K562 (cell line): ENCODE results near the gene TBC1D17. TPM values are rescaled to one million over a fixed set of nuclear protein-coding genes. Genes with fewer than 3 reads are reported as not detected.

ENCODE experiments used
- ATAC-seq: fragments of 200-7000 bp; cut with Tn5 transposase; 3 replicates; pipeline ENCODE4 v1.9.1; 2020; ENCODE audit warnings: moderate library complexity
- BruUV-seq: library from RNA; stranded (reverse); fragments of 400-500 nt; replicated peaks from 2 replicates; lab custom pipeline; 2021; lab: Mats Ljungman, UMichigan
- CTCF ChIA-PET: fragments of 300-600 bp; formaldehyde crosslinking; extraction: SDS; loops from one replicate; lab custom pipeline; 2021; ENCODE audit warnings: low intra/inter-chr PET ratio; lab: Yijun Ruan, JAX
- POLR2A ChIA-PET: fragments of 300-600, 350-650 bp; sonication (Branson Sonifier 250); formaldehyde crosslinking; extraction: SDS; loops from one replicate; lab custom pipeline; 2021; ENCODE audit warnings: antibody characterized with exemption, inconsistent platforms; lab: Yijun Ruan, JAX
- DNase-seq, 4 experiments: peaks; one replicate each; pipeline versions ENCODE4 v3.0.0 to v3.0.0-alpha.2; 2011 to 2018; ENCODE audit warnings: low spot score in 3 of 4, mixed read lengths in 3 of 4; ENCODE audit errors: extremely low read depth in 1 of 4
- FAIRE-seq: peaks from 2 replicates; lab custom pipeline; 2011; peaks lifted over from hg19 to GRCh38; lab: Jason Lieb, UNC
- H2AFZ ChIP-seq: 2 replicates; pipeline ENCODE4 v1.6.0; 2011; ENCODE audit warnings: low read depth, low read length, control low read depth, inconsistent platforms
- H3K27ac ChIP-seq: fragments of 200-600 bp; 3 replicates; pipeline ENCODE4 v1.8.0; 2011; ENCODE audit warnings: low read depth, mild to moderate bottlenecking, control low read depth, inconsistent platforms, low read length, moderate library complexity, mixed read lengths; ENCODE audit errors: extremely low read depth
- H3K27me3 ChIP-seq, 2 experiments: fragments of 300-600 bp in 1 of 2; 2 replicates in 1 of 2; 3 replicates in 1 of 2; pipeline versions ENCODE4 v1.6.0 to v1.8.0; 2011; ENCODE audit warnings: inconsistent platforms in 2 of 2, low read length in 2 of 2, mild to moderate bottlenecking in 1 of 2, mixed read lengths in 1 of 2, moderate library complexity in 1 of 2; ENCODE audit not compliant: control insufficient read depth in 2 of 2, insufficient read depth in 2 of 2
- H3K36me3 ChIP-seq: fragments of 300-600 bp; 3 replicates; pipeline ENCODE4 v1.8.0; 2011; ENCODE audit warnings: mild to moderate bottlenecking, low read length, inconsistent platforms; ENCODE audit not compliant: control insufficient read depth, insufficient read depth
- H3K4me1 ChIP-seq, 2 experiments: fragments of 200-600 bp in 1 of 2; replicated peaks in 1 of 2; 2 replicates in 1 of 2; 3 replicates in 1 of 2; pipeline versions ENCODE4 v1.5.1 to v1.8.0; 2011; ENCODE audit warnings: inconsistent platforms in 2 of 2, low read length in 2 of 2, mild to moderate bottlenecking in 1 of 2, mixed read lengths in 1 of 2, moderate library complexity in 1 of 2; ENCODE audit not compliant: control insufficient read depth in 2 of 2, insufficient read depth in 2 of 2
- H3K4me2 ChIP-seq: 2 replicates; pipeline ENCODE4 v1.6.1; 2011; ENCODE audit warnings: low read length, control low read depth, inconsistent platforms, mixed read lengths; ENCODE audit not compliant: insufficient read depth
- H3K4me3 ChIP-seq: fragments of 200-600 bp; sonication (generic), shearing (Covaris generic); 2 replicates; pipeline ENCODE4 v1.5.1; 2016; ENCODE audit warnings: control low read depth, inconsistent platforms
- H3K79me2 ChIP-seq: fragments of 200-600 bp; 3 replicates; pipeline ENCODE4 v1.8.0; 2011; ENCODE audit warnings: low read length, inconsistent platforms; ENCODE audit not compliant: control insufficient read depth, insufficient read depth
- H3K9ac ChIP-seq, 2 experiments: 2 replicates each; pipeline versions ENCODE4 v1.6.0 to v1.6.1; 2011; ENCODE audit warnings: low read depth in 2 of 2, low read length in 2 of 2, control low read depth in 1 of 2, inconsistent platforms in 1 of 2, mild to moderate bottlenecking in 1 of 2, mixed read lengths in 1 of 2; ENCODE audit not compliant: insufficient read depth in 1 of 2
- H3K9me1 ChIP-seq: one replicate; pipeline ENCODE4 v1.6.0; 2011; ENCODE audit warnings: inconsistent platforms, mild to moderate bottlenecking, low read length, moderate library complexity; ENCODE audit not compliant: control insufficient read depth, insufficient read depth
- H3K9me3 ChIP-seq: replicated peaks from 2 replicates; pipeline ENCODE4 v1.5.1; 2011; ENCODE audit warnings: low read depth, low read length, inconsistent platforms; ENCODE audit not compliant: control insufficient read depth, insufficient read depth
- H4K20me1 ChIP-seq: replicated peaks from 2 replicates; pipeline ENCODE4 v1.6.1; 2011; ENCODE audit warnings: low read length, inconsistent platforms, mixed read lengths; ENCODE audit not compliant: control insufficient read depth, insufficient read depth
- ARID3A ChIP-seq: IDR thresholded peaks from 2 replicates; pipeline ENCODE4 v1.6.1; 2012; ENCODE audit warnings: low read depth, low read length, improper control_type of control experiment, borderline replicate concordance
- BCOR ChIP-seq: fragments of 450-650 bp; IDR thresholded peaks from 2 replicates; pipeline ENCODE4 v1.6.1; 2016
- CBFA2T3 ChIP-seq: fragments of 450-650 bp; IDR thresholded peaks from 2 replicates; pipeline ENCODE4 v1.6.1; 2017
- MCM3 ChIP-seq: fragments of 450-650 bp; IDR thresholded peaks from 2 replicates; pipeline ENCODE4 v1.6.1; 2016
- RBM14 ChIP-seq: fragments of 200-400 bp; formaldehyde crosslinking; IDR thresholded peaks from 2 replicates; pipeline ENCODE4 v1.6.1; 2018; ENCODE audit warnings: low read depth, mild to moderate bottlenecking, low read length, moderate library complexity, borderline replicate concordance; ENCODE audit not compliant: insufficient read depth
- RFX7 ChIP-seq: fragments of 250-450 bp; sonication (Bioruptor Pico); IDR thresholded peaks from 2 replicates; pipeline ENCODE4 v1.5.1; 2021; ENCODE audit warnings: mild to moderate bottlenecking
- SAP30 ChIP-seq: fragments of 200-600 bp; sonication (generic); IDR thresholded peaks from 2 replicates; pipeline ENCODE4 v1.6.1; 2012; ENCODE audit warnings: borderline replicate concordance, low read depth, mild to moderate bottlenecking, moderate library complexity, low read length, control low read depth, inconsistent platforms; ENCODE audit not compliant: insufficient read depth, poor library complexity, severe bottlenecking
- SMARCC2 ChIP-seq: fragments of 450-650 bp; IDR thresholded peaks from 2 replicates; pipeline ENCODE4 v1.6.1; 2017; ENCODE audit warnings: antibody characterized with exemption, moderate library complexity, mild to moderate bottlenecking, low read depth
- SRSF9 ChIP-seq: fragments of 200-400 bp; formaldehyde crosslinking; IDR thresholded peaks from 2 replicates; pipeline ENCODE4 v1.6.1; 2017; ENCODE audit warnings: low read depth, low read length, borderline replicate concordance
- XRCC5 ChIP-seq: fragments of 200-400 bp; formaldehyde crosslinking; IDR thresholded peaks from 2 replicates; pipeline ENCODE4 v1.6.1; 2017; ENCODE audit warnings: low read depth, mild to moderate bottlenecking, low read length
- ZNF143 ChIP-seq: sonication (generic); formaldehyde crosslinking; IDR thresholded peaks from 2 replicates; pipeline ENCODE4 v1.9.0; 2022; ENCODE audit warnings: mild to moderate bottlenecking, missing genetic modification reagents
- ZNF263 ChIP-seq: sonication (generic); formaldehyde crosslinking; IDR thresholded peaks from 2 replicates; pipeline ENCODE4 v1.8.0; 2022; ENCODE audit warnings: mild to moderate bottlenecking, missing genetic modification reagents, borderline replicate concordance
- ZZZ3 ChIP-seq: fragments of 450-650 bp; IDR thresholded peaks from 2 replicates; pipeline ENCODE4 v1.6.1; 2016; ENCODE audit warnings: antibody characterized with exemption, mild to moderate bottlenecking, moderate library complexity
- WGBS: fragments of 100-300 bp; shearing (Covaris generic); methylation state at CpG from one replicate; pipeline ENCODE4 v1.1.6; 2016; ENCODE audit warnings: low coverage, mixed read lengths; ENCODE audit not compliant: insufficient coverage; ENCODE audit errors: missing lambda C conversion rate; 5-methylcytosine and 5-hydroxymethylcytosine counted together
- in situ Hi-C: fragments of 300-500 bp; cut with MboI; formaldehyde crosslinking; loops from 4 replicates; pipeline ENCODE4 v1.15.0; 2018; ENCODE audit warnings: inconsistent platforms, mixed read lengths
- intact Hi-C: fragments of 100-400 bp; cut with micrococcal nuclease; formaldehyde crosslinking; loops from 2 replicates; pipeline ENCODE4 v1.14.2; 2022
- polyA plus RNA-seq, 8 experiments: library from polyadenylated mRNA; depleted of rRNA in 4 of 8; stranded (reverse) in 5 of 8; unstranded in 3 of 8; fragments of >200 nt; fragmentation: Nextera tagmentation in 2 of 8; fragmentation: Illumina TruSeq in 1 of 8; extraction: Ambion mirVana in 2 of 8; extraction: Trizol in 1 of 8; gene quantifications; 2 replicates each; pipeline versions ENCODE4 v1.2.1 to v1.2.3, GENCODE V29; 2011 to 2014; ENCODE audit warnings: inconsistent platforms in 1 of 8, missing spikeins in 1 of 8
- total RNA-seq, 7 experiments: library from RNA; depleted of rRNA in 6 of 7; stranded (reverse); fragments of >200 nt in 6 of 7; fragmentation: Illumina TruSeq in 2 of 7; extraction: Trizol in 2 of 7; gene quantifications; 2 replicates each; pipeline versions ENCODE4 v1.2.1 to v1.2.3, GENCODE V29; 2011 to 2021; ENCODE audit warnings: low replicate concordance in 1 of 7
- TF ChIP-seq, protein P1 (sequence below), 2 experiments: fragments of 450-650 bp in 1 of 2; sonication (generic) in 1 of 2; formaldehyde crosslinking; conservative IDR thresholded peaks; 2 replicates each; pipeline versions ENCODE4 v1.4.0 to v1.8.1; 2020 to 2022; ENCODE audit warnings: mild to moderate bottlenecking in 1 of 2, missing genetic modification reagents in 1 of 2
- TF ChIP-seq, protein P2 (sequence below): sonication (generic); formaldehyde crosslinking; IDR thresholded peaks from 2 replicates; pipeline ENCODE4 v1.8.0; 2022; ENCODE audit warnings: missing genetic modification reagents, mild to moderate bottlenecking, borderline replicate concordance
- TF ChIP-seq, protein P3 (sequence below): sonication (generic); formaldehyde crosslinking; IDR thresholded peaks from 2 replicates; pipeline ENCODE4 v1.8.0; 2022; ENCODE audit warnings: mild to moderate bottlenecking, missing genetic modification reagents

The TBC1D17 gene
- total and polyA plus RNA-seq, 9 of the 15 experiments (the other 6 are each of a cell fraction or from before 2014, with no cell fraction given): 0.42 to 16.0 (median 3.8) TPM

DNA sequence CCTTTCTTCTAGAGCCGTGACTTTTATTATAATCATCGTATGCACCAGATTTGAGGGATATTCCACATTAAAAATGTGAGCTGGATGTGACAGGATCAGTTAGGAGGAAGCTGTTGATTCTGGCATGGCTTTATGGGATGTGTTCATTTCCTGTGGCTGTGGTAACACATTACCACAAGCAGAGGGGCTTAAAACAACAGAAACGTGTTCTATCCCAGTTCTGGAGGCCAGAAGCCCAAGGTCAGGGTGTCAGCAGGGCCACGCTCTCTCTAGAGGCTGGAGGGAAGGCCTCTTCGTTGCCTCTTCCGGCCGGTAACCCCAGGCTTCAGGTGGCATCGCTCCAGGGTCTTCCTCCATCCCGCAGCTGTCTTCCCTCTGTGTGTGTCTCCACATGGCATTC lies 44.9 kb upstream of the TBC1D17 start:
- H3K27me3 ChIP-seq: no peaks in the 10 kb centered on the region
- H4K20me1 ChIP-seq: no peaks in the 10 kb centered on the region
- intact Hi-C loops (no loop called here), in situ Hi-C loops (no loop called here)
- ChIA-PET CTCF (no interaction called here), POLR2A (interaction anchor here (0.8 kb wide), 1 partner anchor 978 kb away, joined by 4 read pairs; no protein-coding TSS in a partner anchor)
- peaks cover under 1% of the 10 kb centered on the region for H3K9me1 ChIP-seq
- H3K4me1 ChIP-seq: peaks cover 0 to 20% of the 10 kb centered on the region in 2 experiments; a peak in 1 of 5 replicates
- H3K36me3 ChIP-seq: peaks cover 95% of the 10 kb centered on the region
- no peak for FAIRE-seq
- no peaks in the 10 kb centered on the region for H3K79me2 ChIP-seq
- DNase-seq: no peak
- H3K9ac ChIP-seq: no peak overlapping the region
- no peak for ATAC-seq
- no TSS peak for BruUV-seq
- no peak overlapping the region for H3K4me3 ChIP-seq
- no peak overlapping the region; the same call in 2 of the 3 replicates for H3K27ac ChIP-seq
- no peak overlapping the region for H3K4me2 ChIP-seq
- 83% methylated on average over 9 of the region's 9 CpGs for WGBS
- no peaks in the 10 kb centered on the region for H3K9me3 ChIP-seq
- H2AFZ ChIP-seq: no peak overlapping the region
- TF ChIP-seq BCOR (no peak), ZNF143 (CRISPR knock-in tag) (no peak), MCM3 (no peak), XRCC5 (no peak), RFX7 (no peak), SMARCC2 (no peak), SRSF9 (no peak), RBM14 (no peak), CBFA2T3 (no peak), ZNF263 (CRISPR knock-in tag) (no peak), ZZZ3 (no peak), SAP30 (no peak), ARID3A (no peak)
- TF ChIP-seq, protein P1, sequence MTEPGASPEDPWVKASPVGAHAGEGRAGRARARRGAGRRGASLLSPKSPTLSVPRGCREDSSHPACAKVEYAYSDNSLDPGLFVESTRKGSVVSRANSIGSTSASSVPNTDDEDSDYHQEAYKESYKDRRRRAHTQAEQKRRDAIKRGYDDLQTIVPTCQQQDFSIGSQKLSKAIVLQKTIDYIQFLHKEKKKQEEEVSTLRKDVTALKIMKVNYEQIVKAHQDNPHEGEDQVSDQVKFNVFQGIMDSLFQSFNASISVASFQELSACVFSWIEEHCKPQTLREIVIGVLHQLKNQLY (CRISPR knock-in tag; conservative IDR thresholded peaks at IDR 0.05): no peak
- TF ChIP-seq, protein P2, sequence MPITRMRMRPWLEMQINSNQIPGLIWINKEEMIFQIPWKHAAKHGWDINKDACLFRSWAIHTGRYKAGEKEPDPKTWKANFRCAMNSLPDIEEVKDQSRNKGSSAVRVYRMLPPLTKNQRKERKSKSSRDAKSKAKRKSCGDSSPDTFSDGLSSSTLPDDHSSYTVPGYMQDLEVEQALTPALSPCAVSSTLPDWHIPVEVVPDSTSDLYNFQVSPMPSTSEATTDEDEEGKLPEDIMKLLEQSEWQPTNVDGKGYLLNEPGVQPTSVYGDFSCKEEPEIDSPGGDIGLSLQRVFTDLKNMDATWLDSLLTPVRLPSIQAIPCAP (CRISPR knock-in tag): no peak
- TF ChIP-seq, protein P3, sequence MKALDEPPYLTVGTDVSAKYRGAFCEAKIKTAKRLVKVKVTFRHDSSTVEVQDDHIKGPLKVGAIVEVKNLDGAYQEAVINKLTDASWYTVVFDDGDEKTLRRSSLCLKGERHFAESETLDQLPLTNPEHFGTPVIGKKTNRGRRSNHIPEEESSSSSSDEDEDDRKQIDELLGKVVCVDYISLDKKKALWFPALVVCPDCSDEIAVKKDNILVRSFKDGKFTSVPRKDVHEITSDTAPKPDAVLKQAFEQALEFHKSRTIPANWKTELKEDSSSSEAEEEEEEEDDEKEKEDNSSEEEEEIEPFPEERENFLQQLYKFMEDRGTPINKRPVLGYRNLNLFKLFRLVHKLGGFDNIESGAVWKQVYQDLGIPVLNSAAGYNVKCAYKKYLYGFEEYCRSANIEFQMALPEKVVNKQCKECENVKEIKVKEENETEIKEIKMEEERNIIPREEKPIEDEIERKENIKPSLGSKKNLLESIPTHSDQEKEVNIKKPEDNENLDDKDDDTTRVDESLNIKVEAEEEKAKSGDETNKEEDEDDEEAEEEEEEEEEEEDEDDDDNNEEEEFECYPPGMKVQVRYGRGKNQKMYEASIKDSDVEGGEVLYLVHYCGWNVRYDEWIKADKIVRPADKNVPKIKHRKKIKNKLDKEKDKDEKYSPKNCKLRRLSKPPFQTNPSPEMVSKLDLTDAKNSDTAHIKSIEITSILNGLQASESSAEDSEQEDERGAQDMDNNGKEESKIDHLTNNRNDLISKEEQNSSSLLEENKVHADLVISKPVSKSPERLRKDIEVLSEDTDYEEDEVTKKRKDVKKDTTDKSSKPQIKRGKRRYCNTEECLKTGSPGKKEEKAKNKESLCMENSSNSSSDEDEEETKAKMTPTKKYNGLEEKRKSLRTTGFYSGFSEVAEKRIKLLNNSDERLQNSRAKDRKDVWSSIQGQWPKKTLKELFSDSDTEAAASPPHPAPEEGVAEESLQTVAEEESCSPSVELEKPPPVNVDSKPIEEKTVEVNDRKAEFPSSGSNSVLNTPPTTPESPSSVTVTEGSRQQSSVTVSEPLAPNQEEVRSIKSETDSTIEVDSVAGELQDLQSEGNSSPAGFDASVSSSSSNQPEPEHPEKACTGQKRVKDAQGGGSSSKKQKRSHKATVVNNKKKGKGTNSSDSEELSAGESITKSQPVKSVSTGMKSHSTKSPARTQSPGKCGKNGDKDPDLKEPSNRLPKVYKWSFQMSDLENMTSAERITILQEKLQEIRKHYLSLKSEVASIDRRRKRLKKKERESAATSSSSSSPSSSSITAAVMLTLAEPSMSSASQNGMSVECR (CRISPR knock-in tag): no peak
